GM19397 (cell line): ENCODE data around the gene FGF5.
"Not testable (repeated sequence)": the region's sequence is repeated elsewhere in the genome, so short reads cannot be mapped to it uniquely, and the experiment has no call there.

ENCODE experiments used
- ATAC-seq: cut with Tn5 transposase; IDR thresholded peaks from one replicate; pipeline ENCODE4 v1.9.1; 2021; ENCODE audit warnings: mild to moderate bottlenecking, moderate library complexity; ENCODE audit not compliant: unreplicated experiment

The FGF5 gene, protein sequence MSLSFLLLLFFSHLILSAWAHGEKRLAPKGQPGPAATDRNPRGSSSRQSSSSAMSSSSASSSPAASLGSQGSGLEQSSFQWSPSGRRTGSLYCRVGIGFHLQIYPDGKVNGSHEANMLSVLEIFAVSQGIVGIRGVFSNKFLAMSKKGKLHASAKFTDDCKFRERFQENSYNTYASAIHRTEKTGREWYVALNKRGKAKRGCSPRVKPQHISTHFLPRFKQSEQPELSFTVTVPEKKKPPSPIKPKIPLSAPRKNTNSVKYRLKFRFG

DNA sequence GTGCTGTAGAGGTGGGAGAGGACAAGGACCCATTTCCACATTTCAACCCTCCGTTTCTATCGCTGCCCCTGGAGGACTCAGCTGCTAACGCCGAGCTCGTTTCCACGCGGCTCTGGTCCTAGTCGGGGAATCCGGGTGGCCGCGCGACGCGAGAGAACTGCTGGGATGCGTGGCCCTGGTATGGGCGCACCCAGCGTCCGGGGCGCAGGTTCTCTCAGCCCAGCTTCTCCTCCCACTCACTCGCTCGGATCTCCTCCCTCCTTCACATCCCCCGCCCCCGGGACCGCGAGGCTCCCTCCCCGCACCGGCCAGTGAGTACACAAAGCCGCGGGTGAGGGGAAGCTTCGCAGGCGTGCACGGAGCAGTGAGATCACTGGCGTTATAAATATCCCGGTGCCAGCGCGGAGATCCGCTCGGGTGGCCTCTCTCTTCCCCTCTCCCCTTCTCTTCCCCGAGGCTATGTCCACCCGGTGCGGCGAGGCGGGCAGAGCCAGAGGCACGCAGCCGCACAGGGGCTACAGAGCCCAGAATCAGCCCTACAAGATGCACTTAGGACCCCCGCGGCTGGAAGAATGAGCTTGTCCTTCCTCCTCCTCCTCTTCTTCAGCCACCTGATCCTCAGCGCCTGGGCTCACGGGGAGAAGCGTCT lies at the start of gene FGF5:
FGF5 (plus strand) TSS at position 412 of the 649 bp plus-strand sequence; CDS start at position 573, 161 bp downstream.
- peak; percentile 48 for ATAC-seq

DNA sequence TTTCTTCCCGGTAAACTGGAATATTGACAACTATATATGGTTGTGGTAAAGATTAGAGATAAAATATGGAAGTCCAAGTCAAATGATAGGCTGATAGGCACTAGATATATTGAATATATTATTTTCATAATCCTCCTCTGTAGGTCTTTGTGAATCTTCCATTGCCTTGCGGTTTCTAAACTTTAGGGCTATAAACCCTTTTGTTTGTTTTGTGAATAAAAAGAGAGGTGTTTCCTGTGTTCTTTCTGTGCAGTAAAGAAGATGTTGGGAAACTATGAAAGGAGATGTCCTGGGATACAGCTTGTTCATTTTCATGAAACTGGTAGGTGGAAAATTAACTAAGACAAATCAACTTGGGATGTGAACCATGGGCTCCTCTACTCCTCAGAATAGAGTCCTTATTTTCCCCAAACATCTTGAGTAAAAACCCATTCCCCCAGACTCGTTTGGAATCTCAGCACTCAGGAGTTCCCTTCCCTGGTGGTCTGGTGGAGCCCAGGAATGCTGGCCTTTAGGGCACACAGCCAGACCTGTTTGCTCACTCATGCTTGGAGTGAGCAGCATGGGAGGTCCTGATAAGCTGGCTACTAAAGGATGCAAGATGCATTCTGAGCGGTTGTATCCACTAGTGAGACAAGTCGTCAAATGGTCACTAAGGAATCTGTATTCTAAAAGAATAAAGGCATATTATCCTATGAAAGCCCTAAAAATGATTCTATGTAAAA lies 47.0 kb upstream of the FGF5 start:
- no peak for ATAC-seq

DNA sequence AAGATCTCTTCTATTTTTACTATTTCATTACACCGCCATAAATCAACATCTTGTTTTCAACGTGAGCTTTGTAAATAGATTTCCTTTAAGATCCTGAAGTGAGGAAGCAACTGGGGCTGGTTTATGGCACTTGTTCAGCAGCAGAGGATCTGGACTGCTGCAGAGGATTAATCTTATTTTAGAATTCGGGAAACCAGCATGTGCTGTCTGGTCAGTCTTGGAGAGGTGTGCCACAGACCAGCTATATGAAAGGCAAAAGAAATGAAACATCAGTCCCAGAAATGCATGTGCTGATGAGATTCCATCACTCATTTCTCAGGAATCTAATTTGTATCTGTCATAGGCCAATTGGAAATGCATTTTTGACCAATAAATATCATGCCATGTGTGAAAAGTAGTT lies 45.8 kb upstream of the FGF5 start:
- ATAC-seq: no peak

DNA sequence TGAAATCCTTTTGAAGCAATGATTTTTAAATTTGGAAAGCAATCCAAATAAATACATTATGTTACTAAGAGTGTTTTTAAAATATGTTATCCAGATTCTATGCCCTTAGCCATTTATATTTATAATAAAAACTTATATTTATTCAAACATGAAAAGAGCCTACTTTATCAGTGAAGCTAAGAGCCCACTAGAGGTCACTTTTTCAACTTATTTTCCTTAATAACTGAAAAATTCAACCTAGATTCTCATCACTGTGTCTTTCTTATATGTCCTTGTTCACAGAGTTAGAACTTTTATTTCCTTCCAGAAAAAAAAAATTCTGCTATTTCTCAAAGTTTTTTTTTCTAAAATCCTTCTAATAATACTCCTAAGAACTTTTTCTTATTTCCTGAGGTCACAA lies 45.3 kb upstream of the FGF5 start:
- no peak for ATAC-seq

DNA sequence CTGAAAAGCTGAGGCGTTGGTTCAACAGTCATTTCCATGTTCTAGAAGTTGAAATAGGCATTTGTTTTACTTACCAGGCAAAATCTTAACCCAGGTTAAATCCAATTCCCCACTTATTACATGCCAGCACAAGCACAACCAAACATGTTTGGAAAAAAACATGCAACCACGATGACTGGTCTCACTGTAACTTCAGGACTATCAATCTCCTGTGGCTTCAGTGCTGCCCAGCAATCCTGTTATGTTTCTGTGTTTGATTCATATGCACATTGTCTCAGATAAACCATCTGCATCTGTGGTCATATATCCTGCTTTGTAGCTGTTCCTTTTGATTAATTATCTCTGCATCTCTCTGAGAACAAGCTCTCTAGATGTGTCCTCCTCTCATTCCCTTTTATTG lies 40.9 kb upstream of the FGF5 start:
- no peak for ATAC-seq

DNA sequence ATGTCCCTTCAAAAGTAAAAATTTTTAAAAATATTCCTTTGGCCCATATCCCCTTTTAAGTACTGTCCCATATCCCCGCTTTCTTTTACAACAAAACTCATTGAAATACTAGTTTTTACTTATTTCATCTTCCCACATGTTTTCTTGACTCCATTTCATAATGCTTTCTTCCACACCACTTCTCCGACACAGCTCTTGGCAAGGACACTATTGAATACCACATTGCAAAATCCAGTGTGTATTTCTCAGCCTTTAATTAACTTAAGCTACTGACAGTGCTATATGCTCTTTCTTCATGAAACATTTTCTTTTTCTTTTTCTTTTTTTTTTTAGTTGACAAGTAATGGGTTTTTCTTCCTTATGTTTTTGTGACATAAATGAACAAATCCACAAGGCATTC lies 40.4 kb upstream of the FGF5 start:
- no peak for ATAC-seq

DNA sequence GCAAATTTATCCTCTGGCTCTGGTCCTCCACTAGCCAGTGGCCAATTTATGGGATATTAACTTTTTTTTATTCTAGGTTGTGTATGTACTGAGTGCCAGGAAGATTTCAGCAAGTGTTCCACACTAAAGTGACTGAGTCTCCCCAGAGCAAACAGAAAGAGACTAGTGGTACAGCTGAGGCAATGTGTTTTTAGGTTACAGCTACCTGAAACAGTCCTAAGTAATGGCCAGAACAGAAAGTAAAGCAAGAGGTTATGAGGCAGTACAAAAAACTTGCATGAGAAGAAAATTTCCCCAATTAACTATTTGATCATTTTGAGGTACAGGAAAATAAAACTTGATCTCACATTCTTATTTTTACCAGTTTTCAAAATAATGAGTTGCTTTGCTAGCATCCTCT lies 38.0 kb upstream of the FGF5 start:
- no peak for ATAC-seq

DNA sequence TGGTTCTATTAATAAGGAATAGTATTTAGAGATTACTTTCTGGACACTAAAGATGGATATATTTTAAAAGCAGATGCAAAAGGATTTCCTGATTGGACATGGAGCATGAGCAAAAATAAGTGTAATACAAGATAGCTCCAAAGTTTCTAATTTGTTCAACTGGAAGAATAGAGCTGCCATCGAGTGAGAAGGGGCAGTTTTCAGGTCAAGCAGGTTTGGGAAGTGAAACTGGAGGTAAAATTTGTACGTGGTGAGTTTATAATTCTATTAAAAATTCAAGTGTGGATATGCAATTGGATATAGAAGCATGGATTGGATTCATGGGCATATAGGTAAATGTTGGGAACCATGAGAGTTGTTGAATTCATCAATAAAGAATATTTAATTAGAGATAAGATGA lies 37.3 kb upstream of the FGF5 start:
- ATAC-seq: peak; percentile 11

DNA sequence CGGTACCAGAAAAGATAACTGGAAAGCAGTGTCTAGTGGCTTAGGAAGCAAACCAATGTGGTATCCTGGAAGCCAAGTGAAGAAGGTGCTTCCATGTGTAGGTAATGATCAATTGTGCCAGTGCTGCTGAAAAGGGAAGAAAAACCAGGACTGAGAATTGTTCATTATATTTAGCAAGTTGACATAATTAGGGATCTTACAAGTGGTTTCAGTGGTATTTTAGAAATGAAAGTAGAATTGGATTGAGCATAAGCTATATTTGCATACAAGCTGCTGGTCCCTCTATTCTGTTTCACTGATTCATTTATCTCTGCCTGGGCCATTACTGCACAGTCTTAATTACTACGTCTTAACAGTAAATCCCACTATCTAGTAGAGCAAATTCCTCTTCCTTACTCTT lies 36.9 kb upstream of the FGF5 start:
- peak; percentile 89 for ATAC-seq

DNA sequence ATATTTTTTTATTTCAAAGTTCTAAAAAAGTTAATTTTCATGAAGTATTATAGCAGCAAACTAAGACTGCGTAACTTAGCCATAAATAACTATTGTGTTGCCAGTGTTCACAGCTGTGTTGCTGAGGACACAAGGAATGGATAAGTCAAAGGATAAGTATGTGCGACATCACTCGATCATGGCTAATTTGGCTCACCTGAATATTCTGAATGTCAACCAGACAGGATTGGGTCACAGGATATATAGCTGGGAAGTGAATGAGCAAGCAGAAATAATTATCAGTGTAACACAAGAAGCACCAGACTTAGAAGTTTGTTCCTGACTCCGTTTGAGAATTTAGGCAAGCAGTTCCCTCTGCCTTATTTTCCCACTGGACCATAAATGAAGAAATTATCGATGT lies 35.3 kb upstream of the FGF5 start:
- ATAC-seq: no peak

DNA sequence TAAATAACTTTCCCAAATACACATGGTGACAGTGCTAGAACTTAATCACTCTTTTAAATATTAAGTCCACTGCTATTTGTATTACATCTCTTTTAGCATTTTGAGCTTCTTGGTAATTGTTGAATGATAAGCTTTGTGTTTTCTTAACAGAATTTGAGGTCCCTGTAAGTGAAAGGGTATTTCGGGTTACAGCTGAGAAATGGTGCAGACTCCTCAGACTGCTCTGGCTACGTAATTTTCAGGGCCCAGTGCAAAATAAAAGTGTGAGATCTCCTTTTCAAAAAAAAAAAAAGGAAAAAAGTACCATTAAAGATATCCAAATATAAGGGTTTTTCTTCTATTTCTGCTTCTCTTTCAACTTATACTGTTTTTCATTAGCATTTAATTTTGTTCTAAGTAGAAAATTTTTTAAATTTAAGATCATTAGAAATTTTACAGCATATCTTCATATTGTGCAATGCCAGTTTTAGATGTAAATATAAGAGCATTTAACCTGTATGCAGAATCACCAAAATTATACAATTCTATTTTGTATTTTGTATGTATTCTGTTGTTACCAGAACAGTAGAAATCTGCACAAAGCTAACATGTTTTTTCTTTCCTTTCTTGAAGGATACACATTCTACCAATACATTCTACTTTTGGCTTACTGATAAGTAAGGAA lies 33.6 kb upstream of the FGF5 start:
- no peak for ATAC-seq

DNA sequence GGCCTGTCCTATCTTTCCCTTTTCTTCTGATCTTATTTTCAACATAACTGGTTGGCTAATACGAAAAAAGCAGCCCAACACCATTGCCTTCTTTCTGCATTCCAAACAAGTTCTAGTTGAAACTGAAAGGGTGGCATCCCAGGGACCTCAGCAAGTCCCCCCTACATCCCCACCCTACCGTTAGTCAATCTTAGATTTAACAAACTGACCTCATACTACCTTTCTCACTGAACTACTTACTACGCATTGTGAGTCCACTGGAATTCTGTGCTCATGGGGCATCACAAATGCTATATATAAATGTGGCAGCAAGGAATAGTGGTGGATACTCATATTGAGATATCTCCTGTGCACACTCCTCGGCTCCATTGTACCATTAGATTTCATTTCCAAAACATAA lies 33.1 kb upstream of the FGF5 start:
- no peak for ATAC-seq

DNA sequence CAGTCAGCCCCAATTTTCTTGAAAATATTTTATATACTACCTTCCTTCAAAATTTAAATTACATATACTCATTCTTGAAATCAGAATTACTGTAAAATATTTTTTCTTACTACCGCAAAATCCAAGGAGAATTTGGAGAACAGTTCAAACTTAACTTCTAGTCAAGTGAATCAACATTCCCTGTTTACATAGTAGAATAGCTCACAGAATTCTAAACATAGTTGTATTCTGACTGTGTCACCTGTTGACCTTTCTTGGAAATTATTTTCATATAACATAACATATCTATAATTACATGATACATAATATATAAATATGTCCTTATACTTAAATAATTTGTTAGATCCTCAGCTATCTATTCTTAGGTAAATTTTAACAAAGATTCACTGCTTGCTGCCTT lies 31.0 kb upstream of the FGF5 start:
- ATAC-seq: no peak

DNA sequence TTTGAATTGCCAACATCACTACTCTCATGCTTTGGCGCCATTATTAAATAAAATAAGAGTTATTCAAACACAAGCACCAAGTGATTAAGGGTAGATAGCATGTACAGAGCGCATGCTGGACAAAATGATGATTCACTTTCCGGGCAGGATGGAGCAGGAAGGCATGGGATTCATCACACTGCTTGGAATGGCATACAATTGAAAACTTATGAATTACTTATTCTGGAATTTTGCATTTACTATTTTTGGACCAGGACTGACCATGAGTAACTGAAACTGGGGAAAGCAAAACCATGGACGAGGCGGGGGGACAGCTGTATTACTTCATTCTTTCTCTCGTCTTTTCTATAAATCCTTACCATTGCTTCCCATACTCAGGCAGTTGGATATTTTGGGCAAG lies 28.5 kb upstream of the FGF5 start:
- ATAC-seq: no peak

DNA sequence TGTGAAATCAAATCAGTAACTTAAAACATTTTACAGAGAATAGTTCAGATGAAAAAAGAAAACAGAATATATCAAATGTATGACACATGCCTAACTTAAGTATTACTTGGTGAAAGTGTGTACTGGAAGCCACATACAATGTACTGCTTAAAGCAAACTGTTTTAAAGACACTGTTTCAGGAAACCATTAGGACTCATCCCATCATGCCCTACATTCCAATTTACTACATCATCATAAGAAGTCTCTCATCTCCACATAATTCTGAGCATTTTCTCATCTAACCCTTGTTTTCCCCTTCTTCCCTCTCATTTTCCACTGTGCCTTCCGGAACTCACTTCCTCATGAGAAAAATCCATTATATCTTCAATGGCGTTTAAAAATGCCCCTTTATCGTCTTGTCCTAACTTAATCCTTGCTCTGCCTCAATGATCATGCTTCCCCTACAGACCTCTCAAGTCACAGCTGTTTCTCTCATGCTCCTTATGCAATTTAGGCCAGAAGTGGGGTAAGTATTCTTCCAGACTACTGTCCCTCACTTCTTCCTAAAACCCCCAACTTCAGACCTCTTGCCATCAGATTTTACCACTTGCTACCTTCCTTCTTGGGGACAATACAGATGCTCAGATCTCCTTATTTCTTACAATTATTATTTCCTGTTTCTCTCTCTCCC lies 26.8 kb upstream of the FGF5 start:
- no peak for ATAC-seq

DNA sequence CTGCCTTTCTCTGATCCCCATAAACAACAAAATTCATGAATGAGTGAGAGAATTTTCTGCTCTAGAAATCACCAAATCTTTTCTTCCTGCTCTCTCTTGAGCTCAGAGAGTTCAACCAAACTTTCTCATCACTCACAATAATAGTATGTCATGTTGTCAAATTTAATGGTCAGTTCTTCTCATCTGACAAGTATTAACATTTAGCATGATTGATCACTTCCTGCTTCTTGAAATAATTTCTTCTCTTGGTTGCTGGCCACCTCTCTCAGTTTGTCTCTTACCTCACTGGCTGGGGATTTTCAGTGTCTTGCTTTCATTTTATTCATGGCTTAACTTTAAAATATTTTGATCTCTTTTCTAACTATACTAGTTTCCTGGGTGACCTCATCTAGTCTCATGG lies 25.5 kb upstream of the FGF5 start:
- no peak for ATAC-seq

DNA sequence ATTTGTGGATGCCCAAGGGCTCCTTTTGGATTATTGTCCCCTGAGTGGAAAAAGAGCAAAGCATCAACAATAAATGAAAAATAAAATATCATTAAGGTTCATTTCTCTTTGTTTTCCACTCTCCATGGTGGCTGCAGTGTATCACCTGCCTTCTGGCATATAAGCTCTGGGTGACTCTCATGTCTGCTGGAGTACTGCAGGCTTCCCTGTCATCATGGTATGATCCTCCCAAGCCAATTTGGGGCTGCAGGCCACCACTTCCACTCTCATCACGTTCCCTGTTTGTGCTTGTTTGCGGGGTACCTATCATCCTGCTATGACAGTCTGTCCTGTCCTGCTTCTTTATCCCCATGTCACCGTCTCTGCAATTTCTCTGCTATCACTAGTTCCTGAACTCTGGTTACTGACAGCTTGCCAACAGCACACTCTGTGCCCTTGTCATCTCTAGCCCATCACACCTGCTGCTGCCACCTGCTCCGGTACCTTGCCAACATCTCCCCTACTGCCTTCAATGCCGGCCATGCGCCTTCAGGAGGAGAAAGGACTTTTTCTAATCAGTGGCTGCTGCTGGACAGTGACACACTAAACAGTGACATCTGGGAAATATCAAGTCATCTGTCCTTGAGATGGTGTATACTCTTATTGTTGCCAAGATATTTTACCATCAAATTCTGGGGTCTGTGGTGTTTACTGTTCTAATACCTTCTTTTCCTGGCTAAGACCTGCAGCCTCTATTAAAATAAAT lies 23.0 kb upstream of the FGF5 start:
- ATAC-seq: no peak

DNA sequence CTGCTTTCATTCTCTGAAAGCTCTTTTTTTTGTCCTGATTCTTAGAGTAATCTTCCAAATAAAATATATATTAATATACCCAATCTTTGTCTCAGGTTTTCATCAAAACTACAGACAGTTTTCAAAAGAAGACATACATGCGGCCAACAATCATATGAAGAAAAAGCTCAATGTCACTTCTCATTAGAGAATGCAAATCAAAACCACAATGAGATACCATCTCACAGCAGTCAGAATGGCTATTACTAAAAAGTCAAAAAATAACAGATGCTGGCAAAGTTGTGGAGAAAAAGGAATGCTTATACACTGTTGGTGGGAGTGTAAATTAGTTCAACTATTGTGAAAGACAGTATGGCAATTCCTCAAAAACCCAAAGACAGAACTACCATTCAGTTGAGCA lies 19.0 kb upstream of the FGF5 start:
- not testable (repeated sequence) for ATAC-seq

DNA sequence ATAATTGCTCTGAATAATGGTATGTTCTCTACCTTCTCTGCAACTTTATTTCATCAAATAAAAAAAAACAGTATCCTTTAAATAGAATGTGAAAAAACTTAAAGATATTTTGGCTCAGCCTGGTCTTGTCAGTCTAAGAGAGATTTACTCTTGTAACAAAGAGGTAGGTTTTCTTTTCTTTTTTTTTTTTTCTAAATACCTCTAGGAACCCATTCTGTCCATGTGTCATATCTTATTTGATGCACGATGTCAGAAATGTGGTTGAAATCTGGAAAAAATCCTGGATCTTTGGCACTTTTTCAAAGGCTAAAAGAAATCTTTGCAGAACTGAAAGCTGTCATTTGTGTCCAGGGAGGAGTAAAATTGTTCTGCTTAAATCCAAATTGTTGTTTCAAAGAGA lies 17.3 kb upstream of the FGF5 start:
- ATAC-seq: no peak

DNA sequence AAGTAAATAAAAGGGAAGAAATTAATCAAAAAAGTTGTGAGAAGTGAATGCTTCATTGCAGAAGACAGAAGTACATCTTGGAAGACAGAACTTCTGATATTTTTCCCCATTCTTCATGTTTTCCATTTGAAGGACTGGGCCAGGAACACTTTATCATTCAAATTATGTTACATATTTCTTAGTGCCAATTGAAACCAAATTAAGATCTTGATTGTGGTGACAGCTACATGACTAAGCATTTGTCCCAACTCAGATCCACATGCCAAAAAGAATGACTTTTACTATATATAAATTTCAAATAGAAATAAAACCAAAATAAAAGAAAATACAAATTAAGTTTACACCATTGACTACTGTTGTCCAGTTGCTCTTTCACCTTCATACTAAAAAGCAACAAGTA lies 14.0 kb upstream of the FGF5 start:
- ATAC-seq: no peak
